GM18511 (cell line): ENCODE measurements around the gene SLC44A4.
A peak's percentile ranks its signal among the peaks of the same experiment; 100 is the strongest.
"Not testable (repeated sequence)": the region's sequence is repeated elsewhere in the genome, so short reads cannot be mapped to it uniquely, and the experiment has no call there.

Source experiments
- ATAC-seq: cut with Tn5 transposase; IDR thresholded peaks from one replicate; pipeline ENCODE4 v1.9.1; 2021; ENCODE audit warnings: mild to moderate bottlenecking, moderate library complexity; ENCODE audit not compliant: unreplicated experiment

SLC44A4 gene

DNA sequence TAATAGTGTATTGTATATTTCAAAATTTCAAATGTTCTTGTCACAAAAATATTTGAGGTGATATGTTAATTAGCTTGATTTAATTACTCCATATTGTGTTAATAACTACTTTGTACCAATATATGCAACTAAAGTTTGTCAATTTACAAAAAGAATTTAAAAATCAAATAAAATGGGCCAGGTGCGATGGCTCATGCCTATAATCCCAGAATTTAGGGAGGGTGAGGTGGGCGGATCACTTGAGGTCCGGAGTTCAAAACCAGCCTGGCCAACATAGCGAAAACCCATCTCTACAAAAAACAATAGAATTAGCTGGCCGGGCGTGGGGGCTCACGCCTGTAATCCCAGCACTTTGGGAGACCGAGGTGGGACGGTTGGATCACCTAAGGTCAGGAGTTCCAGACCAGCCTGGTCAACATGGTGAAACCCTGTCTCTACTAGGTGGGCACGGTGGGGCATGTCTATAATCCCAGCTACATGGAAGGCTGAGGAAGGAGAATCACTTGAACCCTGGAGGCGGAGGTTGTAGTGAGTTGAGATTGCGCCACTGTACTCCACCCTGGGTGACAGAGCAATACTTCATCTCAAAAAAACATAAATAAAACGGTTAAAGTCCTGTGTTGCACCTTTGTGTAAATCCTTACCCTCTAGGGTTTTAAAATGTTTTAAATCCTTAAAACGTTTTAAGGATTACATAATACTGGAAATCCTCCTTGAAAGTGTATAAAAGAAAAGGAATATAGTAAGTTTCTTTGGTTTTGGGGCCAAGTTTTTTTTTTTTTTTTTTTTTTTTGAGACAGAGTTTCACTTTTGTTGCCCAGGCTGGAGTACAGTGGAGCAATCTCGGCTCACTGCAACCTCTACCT is 47.2 kb downstream of the SLC44A4 start:
- ATAC-seq, result no peak

GRCh38 chr6:31830886-31831335 is 47.9 kb downstream of the SLC44A4 start:
- ATAC-seq, result no peak

GRCh38 chr6:31829633-31830283 is 49.0 kb downstream of the SLC44A4 start:
- ATAC-seq, result no peak

- ATAC-seq, result peak; percentile 76
Observed at GRCh38 chr6:31827286-31828079, 51.3 kb downstream of the SLC44A4 start, which contains the start of gene HSPA1B. TSS of gene HSPA1B (plus strand) at chr6:31827738. CDS start at chr6:31827951, 213 bp downstream.

DNA sequence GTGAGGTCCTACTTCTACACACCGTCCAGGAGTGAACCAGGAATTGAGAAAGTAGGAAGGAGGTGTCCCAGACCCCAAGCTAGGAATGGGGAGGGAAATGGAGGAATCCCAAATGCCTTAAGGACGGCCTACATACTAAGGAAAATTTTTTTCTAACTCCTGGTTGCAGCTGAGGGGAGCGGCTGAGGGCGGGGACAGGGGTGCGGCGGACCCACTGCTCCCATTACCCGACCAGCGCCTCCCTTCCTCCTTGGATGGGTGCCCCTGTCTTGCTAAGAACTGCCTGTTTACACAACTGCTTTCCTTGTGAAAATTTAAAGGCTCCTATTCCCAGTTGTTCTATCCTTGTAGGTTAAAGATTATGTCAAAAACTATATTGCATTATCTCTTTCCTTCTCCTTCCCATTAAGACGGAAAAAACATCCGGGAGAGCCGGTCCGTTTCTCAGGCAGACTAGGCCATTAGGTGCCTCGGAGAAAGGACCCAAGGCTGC is 52.0 kb downstream of the SLC44A4 start:
- ATAC-seq, result peak; percentile 24

GRCh38 chr6:31825553-31825952 is 53.2 kb downstream of the SLC44A4 start:
- no peak for ATAC-seq

- ATAC-seq, result not testable (repeated sequence)
Observed at GRCh38 chr6:31823592-31824196, 55.1 kb downstream of the SLC44A4 start.

DNA sequence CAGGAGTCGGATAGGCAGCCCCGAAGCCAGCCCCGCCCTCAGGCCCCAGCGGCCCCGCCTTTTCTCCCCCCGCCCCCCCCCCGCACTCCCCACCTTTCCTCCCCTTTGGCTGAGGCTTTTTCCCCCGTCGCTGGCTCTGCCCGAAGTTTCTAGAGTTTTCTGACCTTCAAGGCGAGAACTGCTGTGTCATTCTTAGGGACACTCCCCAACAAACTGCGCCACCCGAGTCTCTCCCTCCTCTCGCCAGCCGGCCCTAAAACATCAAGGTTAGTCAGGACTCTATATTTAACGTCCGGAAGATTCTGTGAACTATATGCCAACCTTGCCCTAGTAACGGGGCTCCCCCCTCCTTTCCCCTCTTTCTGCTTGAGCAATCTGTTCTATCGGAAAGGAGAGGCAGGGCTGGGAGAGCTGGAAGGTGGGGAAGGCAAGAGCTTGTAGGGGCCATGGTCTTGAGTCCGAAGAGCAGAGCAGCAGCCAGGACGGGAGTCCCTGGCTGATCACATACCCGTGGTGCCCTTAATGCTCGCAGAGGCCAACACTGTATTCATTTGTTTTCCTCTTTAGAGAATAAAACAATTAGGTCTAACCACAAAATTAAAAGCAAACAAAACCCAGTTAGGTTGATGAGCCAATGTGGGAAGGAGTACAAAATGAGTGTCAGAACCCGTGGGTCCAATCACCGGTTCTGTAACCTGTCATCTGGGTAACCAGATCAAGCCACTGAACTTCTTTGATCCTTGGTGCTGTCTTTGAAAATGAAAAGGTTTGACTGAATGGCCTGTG is 56.6 kb downstream of the SLC44A4 start:
- ATAC-seq, result no peak

- no peak for ATAC-seq
Observed at GRCh38 chr6:31821301-31822035, 57.3 kb downstream of the SLC44A4 start.

DNA sequence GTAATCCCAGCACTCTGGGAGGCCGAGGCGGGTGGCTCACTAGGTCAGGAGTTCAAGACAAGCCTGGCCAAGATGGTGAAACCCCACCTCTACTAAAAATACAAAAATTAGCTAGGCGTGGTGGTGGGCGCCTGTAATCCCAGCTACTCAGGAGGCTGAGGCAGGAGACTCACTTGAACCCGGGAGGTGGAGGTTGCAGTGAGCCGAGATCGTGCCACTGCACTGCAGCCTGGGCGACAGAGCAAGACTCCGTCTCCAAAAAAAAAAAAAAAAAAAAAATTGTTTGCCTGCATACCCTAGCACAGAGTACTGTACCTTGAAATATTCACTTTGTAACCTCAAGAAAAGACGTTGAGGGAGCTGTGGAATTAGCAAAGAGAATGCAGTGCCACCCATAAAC is 58.4 kb downstream of the SLC44A4 start:
- not testable (repeated sequence) for ATAC-seq

- no peak for ATAC-seq
Observed at GRCh38 chr6:31819871-31820299, 58.9 kb downstream of the SLC44A4 start.

DNA sequence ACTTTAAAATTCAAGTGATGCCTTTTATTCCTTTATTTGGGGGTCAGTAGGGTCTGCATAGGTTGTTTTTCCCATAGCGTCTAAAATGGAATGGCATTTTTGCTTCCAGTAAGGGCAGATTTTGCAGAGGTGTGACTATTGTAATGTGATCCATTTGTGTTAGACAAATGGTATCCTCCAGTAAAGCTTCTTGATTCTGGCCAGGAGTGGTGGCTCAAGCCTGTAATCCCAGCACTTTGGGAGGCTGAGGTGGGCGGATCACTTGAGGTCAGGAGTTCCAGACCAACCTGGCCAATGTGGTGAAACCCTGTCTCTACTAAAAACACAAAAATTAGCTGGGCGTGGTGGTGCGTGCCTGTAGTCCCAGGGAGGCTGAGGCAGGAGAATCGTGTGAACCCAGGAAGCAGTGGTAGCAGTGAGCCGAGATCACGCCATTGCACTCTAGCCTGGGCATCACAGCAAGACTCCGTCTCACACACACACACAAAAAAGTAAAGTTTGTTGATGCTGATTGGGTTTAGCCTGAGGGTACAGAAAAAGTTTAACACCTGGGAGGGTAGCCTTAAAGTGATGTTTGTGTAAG is 60.8 kb downstream of the SLC44A4 start:
- not testable (repeated sequence) for ATAC-seq

- not testable (repeated sequence) for ATAC-seq
Observed at GRCh38 chr6:31817133-31817928, 61.5 kb downstream of the SLC44A4 start.

GRCh38 chr6:31815025-31815838 is 63.6 kb downstream of the SLC44A4 start, which contains the start of the genes HSPA1A and HSPA1L:
TSS of gene HSPA1A (plus strand) at chr6:31815543. CDS start at chr6:31815757, 214 bp downstream.
TSS of gene HSPA1L (minus strand) at chr6:31815283. CDS start at chr6:31811972, 3,311 bp downstream.
- peak; percentile 51 for ATAC-seq

DNA sequence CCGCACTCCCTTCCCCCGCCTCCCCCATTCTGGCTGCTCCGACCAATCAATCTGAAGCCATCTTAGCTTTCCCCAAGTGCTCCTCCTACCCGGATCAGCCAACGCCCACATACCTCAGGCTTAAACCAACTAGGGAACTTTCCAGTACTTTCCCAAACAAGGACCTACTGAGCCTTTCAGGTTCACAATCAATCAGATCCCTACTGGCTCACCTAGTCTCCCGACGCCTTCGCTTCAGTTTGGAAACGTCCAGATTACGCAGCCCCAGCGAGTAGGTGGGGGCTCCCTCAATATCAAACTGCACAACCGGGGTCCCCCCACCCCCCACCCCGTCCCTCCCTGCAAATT is 64.1 kb downstream of the SLC44A4 start:
- ATAC-seq, result no peak

DNA sequence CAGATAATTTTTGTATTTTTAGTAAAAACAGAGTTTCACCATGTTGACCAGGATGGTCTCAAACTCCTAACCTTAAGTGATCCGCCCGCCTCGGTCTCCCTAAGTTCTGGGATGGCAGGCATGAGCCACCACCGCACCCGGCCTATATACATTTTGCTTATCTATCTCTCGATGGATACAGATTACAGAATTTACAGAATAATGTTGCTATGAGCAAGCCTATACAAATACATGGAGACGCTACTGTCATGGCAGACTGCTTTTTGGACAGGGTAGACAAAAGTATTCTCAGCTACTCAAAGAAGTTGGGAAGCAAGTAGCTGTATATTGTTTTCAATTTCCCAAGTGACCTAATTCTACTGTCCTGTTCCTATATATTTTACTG is 65.3 kb downstream of the SLC44A4 start:
- no peak for ATAC-seq
